Stimulated activated CD8-positive, alpha-beta memory T cell treated with anti-CD3 and anti-CD28 coated beads, Interleukin-15, amount 100 ng/mL, for 4 hours (primary cell): ENCODE data around the gene KAT14.
"Not testable (repeated sequence)": the region's sequence is repeated elsewhere in the genome, so short reads cannot be mapped to it uniquely, and the experiment has no call there.

Experiments used
- DNase-seq, 2 donors: peaks; one replicate each; pipeline ENCODE4 v3.0.0-alpha.2; 2020; ENCODE audit warnings: low read depth in 2 of 2

The KAT14 gene

DNA sequence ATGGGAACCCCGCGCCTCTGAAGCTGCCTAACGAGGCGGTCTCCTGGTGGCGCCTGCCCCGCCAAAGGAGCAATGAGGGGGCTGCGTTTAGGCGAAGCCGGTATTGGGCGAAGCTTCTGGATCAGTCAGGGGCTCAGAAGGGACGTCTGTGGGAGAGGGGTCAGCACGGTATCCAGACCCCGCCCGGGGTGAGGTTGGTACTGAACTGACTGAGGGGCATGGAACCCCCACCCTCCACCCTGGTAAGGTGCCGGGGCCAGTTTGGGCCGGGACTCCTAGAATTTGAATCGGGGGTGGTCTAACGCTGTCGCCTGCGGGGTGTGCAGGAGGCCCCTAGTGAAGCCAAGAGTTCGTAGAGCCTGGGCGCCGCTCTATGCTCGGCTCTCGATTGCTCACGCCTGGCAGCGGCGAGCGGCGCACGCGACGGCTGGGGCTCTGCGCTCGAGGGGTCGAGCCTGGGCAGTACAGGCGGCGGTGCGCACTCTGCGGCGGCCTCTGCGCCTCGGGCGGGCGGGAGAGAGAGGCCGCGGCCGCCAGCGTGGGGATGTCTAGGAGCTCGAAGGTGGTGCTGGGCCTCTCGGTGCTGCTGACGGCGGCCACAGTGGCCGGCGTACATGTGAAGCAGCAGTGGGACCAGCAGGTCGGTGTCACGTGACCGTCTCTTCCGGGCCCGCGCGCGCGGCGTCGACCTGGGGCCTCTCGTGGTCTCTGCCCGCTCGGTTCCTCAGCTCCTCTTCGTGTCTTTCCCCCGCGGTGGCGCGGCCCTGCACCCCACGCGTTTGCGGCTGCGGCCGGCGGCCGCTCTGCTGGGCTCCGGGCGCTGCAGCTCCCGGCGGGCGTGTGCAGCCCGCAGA lies at the start of gene KAT14, which contains the start of gene PET117:
Gene KAT14, plus strand, starts transcription at position 452 of the 854 bp plus-strand sequence. CDS start 4,798 bp downstream, outside the sequence.
Gene PET117, plus strand, starts transcription at position 452 of the 854 bp plus-strand sequence. Its CDS starts 93 bp downstream, at position 545.
- peak; percentile 81 to 83 for DNase-seq

DNA sequence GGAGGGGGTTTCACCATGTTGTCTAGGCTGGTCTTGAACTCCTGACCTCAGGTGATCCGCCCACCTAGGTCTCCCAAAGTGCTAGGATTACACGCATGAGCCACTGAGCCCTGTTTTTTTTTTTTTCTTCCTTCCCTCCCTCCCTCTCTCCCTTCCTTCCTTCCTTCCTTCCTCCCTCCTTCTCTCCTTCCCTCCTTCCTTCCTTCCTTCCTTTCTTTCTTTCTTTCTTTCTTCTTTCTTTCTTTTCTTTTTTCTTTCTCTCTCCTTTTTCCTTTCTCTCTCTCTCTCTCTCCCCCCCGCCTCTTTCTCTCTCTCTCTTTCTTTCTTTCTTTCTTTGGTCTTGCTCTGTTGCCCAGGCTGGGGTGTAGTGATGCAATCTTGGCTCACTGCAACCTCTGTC lies 49.4 kb upstream of the KAT14 start:
- DNase-seq, result not testable (repeated sequence)

DNA sequence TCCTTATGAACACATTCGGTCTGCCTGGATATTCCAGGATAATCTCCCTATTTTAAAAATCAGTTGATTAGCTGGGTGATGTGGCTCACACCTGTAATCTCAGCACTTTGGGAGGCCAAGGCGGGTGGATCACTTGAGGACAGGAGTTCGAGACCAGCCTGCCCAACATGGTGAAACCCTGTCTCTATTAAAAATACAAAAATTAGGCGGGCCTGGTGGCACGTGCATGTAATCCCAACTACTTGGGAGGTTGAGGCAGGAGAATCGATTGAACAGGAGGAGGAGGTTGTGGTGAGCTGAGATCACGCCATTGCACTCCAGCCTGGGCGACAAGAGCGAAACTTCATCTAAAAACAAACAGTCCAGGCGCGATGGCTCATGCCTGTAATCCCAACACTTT lies 48.8 kb upstream of the KAT14 start:
- DNase-seq, result not testable (repeated sequence)

GRCh38 chr20:18090044-18090443 lies 47.6 kb upstream of the KAT14 start:
- DNase-seq, result no peak

GRCh38 chr20:18090477-18090876 lies 47.2 kb upstream of the KAT14 start:
- DNase-seq, result no peak

DNA sequence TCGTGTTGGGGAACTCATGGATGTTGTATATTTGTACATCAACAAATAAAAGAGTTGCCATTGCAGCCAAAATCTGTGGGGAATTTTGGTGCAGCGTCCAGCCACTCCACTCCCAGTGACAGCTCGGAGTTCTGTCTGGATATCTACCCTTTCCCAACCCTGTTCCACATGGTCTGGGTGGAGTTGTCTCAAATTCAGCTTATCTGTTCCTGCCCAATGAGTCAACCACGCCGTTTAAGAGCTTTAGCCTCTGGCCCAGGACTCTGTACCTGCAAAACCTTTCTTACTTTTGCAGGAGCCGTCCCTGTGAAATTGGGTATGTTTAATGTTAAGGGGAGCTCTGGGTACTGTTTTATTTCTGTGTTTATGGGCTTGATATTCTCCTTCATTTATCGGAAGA lies 46.0 kb upstream of the KAT14 start:
- DNase-seq, result no peak

- DNase-seq, result no peak
Observed at GRCh38 chr20:18092890-18093289, 44.8 kb upstream of the KAT14 start.

DNA sequence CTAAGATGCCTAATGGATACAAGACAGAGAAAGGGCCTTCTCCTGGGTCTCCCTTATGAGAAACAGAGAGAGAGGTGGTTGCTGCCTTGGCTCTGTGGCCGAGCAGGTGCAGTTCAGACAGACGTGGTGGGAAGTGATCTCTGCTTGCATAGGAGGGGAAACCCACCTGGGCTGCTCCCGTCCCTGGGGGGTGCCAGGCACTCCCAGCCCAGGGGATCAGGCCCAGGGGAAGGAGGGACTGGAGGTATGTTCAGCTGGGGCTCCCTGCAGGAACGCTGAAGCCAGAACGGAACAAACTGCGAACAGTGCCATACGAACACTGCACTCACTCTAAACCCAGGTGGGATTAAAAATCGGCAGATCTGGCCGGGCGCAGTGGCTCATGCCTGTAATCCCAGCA lies 44.3 kb upstream of the KAT14 start:
- DNase-seq, result no peak

DNA sequence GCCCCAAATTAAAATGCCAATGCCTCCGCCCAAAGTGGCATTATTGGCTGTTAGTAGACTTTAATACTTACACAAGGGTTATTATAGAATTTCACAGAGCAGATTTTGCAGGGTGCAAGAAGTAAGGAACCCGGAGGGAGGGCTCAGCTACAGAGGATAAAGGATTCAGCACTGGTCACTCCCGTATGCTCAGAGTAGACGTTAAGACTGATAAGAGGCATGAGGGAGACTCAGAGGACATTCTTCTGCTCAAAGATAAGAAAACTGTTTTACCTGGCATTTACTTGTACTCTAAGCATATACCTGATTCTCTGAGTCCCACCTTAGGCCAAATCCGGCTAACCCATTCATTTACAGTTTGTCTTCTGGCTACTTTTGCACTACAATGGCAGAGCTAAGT lies 43.5 kb upstream of the KAT14 start:
- DNase-seq, result no peak

DNA sequence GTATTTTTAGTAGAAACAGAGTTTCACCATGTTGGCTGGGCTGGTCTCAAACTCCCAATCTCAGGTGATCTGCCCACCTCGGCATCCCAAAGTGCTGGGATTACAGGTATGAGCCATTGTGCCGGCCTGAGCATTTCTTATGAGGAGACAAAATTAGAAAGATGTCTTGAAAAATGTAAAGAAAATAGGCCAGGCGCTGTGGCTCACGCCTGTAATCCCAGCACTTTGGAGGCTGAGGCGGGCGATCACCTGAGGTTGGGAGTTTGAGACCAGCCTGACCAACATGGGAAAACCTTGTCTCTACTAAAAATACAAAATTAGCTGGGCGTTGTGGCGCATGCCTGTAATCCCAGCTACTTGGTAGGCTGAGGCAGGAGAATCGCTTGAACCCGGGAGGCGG lies 37.1 kb upstream of the KAT14 start:
- not testable (repeated sequence) for DNase-seq

DNA sequence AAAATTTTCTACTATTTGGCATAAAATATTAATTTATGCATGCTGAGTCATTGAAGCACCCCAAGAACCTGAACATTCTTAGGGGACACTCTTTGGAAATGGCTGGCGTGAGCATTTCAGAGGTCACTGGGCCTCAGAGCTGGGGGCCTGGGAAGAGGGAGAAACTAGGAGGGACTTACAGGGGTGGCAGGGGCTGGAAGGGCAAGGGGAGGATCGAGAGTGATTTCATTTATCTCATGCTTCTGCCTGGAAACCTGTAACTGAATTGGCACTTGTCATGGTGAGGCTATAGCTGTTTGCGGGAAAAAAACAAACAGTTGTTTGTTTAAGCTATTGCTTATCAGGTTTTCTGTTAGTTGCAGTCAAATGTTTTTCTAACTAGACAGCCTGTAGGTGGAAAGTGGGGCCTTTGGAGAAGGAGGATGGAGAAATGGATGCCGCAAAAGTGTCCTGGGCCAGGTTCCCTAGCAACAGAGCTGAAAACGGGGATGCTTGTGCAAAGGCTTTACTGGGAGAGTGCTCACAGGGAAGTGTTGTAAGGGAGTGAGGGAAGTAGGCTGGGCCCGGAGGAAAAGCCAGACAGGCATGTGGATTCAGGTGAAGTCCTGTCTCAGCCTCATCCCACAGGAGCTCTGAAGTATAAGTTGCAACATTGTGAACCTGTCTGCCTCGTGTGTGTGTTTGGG lies 36.4 kb upstream of the KAT14 start:
- DNase-seq, result no peak

DNA sequence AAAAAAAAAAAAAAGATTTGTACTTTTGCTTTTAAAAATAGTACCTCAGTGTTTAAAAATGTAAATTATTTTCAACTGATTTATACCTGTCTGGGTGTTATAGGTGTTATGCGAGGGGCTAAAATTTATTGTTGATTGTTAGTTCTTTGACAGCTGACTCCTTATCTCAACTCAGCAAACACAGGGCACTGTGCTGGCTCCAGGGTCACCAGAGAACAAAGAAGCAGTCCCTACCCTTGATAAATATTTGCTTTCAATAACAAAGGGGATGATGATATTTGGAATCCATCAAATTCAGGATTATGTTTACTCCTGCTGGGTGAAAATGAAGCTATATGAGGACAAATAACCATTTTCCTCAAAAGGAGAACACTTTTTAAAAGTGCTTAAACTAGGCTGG lies 34.2 kb upstream of the KAT14 start:
- DNase-seq, result no peak

DNA sequence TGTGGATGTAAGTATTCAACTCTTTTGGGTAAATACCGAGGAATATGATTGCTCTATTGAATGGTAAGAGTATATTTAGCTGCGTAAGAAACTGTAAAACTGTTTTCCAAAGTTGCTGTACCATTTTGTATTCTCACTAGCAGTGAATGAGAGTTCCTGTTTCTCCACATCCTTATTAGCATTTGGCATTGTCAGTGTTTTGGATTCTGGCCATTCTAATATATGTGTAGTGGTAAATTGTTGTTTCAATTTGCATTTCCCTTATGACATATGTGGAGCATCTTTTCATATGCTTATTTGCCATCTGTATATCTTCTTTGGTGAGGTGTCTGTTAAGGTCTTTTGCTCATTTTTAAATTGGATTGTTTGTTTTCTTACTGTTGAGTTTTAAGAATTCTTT lies 29.3 kb upstream of the KAT14 start:
- no peak for DNase-seq

DNA sequence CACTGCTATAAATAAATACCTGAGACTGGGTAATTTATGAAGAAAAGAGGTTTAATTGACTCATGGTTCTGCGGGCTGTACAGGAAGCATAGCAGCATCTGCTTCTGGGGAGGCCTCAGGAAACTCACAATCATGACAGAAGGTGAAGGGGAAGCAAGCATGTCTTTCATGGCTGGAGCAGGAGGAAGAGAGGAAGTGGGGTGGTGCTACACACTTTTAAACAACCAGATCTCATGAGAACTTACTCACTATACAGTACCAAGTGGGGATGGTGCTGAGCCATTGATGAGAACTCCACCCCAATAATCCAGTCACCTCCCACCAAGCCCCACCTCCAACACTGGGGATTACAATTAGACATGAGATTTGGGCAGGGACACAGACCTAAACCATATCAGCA lies 9.1 kb upstream of the KAT14 start:
- DNase-seq, result not testable (repeated sequence)

DNA sequence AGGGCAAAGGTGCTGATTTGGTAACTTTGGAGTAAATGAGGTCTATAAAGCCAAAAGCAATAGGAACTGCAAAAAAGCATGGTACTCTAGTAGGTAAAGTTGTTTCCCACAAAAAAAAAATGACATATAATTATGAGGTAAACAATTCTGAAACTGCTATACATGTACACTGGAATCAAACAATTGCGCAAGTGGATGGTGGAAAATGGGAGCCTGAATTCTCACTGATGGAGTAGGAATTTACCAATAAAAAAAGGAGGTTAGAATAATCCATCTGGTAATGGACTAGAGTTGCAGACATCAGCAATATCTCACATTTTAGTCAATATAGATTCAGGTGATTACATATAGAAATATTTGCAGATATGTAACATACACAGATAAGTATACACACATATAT lies 5.0 kb upstream of the KAT14 start:
- no peak for DNase-seq

GRCh38 chr20:18133962-18134361 lies 3.7 kb upstream of the KAT14 start:
- DNase-seq, result no peak

DNA sequence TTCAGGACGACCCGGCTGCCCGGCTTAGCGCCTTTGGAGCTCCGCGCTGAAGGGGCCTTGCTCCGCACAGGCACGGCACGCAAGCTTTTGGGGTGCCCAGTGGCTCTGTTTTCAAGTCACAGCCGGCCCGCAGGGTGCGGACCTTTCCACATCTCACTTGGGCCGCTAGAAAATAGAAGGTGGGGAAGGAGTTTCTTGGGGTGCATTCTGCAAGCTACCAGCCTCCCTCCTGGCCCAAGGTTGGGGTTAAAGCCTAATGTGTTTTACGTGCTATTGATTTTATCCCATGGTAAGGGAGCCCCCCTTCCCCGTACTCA lies 561 bp downstream of the KAT14 start:
- DNase-seq, result no peak

GRCh38 chr20:18138639-18139583 lies 1.2 kb downstream of the KAT14 start:
- DNase-seq, result no peak

DNA sequence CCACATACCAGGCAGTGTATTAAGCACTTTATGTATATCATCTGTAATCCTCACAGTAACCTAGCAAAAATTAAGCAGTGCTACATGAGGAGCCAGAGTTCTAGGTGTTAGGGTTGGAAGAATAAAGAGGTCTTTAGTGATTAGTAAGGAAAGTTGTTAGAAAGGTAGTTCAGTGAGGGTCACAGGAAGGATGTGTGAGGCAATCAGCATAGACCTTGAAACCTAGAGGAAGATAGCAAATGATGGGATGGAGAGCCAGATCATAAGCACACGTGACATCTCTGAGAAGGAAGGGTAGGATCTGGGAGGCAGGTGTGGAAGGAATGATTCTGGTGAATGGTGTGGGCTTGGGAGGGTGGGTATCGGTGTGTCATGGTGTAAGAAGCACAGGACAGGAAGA lies 2.2 kb downstream of the KAT14 start:
- no peak for DNase-seq

DNA sequence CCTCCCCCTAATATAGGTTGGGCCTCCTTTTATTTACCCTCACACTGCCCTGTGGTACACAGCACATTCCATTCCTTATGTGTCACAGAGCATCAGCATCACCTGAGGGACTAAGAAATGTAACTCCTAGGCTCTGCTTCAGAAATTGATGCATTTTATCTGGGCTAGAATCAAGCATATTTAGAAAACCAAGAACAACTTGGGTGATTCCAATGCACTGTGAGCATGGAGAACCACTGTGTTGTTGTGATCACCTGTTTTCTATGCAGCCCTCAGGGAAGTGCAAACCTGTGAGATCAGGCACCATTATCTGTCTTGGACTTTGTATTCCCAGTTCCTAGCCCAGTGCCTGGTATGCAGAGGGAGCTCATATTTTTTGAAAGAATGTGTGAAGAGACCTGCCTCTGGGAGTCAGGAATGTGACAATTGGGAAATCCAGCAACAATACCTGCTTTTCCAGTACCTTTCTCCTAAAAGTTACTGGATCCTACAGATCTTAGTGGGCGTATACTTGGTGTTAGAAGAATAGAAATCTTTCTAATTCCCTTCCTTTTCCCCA lies 7.0 kb downstream of the KAT14 start:
- DNase-seq, result no peak

GRCh38 chr20:18154342-18154741 lies 16.7 kb downstream of the KAT14 start:
- DNase-seq, result no peak

DNA sequence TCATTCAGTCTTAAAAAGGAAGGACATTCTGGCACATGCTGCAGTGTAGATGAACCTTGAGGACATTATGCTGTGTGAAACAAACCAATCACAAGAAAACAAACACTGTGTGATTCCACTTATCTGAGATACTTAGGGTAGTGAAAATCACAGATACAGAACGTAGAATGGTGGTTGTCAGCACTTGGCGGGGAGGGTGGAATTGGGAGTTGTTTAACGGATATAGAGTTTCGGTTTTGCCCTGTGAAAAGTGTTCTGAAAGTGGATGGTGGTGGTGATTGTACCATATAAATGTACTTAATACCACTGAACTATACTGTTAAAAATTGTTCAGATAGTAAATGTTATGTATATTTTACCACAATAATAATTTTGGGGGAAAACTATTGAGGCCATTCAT lies 18.4 kb downstream of the KAT14 start:
- no peak for DNase-seq
